Measurements from ENCODE around the gene GGACT. TPM values are rescaled to one million over a fixed set of nuclear protein-coding genes. Genes with fewer than 3 reads are reported as not detected.
"Not testable (repeated sequence)": the region's sequence is repeated elsewhere in the genome, so short reads cannot be mapped to it uniquely, and the experiment has no call there.

GGACT gene
- total RNA-seq = 3.6 TPM

DNA sequence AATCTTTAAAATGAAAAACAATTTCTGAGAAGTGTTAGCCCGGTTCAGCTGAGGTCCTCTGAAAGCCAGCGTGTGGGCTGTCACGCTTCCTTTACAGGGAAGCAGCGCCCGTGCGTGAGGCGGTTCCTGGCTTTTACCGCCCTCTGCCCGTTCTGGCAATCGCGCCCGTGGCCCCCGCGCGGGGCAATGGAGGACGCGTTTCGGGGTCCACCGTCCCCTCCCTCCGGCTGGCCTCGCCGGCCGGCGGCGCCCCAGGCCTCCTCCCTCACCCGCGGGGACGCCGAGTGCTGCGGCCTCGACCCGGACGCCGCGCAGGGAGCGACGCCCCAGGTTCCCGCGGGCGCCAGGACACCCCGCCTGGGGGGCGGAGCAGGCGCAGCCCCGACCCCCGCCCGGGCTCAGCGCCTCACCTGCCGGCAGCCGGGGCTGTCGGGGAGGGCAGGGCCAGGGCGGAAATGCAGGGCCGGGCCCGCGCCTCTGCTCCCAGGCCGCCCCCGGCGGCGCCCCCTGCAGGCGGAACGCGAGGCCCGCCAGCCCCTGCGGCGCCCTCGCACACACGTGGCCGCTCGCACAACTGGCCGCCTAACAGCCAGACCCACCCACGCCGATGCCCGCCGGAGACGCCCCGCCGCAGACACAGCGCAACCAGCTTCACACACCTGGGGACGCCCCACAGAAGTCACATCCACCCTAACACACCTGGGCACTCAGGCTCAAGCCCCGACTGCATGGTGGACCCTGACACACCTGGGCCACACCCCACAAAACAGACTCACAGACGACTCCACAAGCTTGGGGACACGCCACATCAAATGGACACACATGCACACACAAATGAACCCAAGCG lies at the start of gene GGACT:
Gene GGACT (minus strand): TSS at position 459 of the 847 bp plus-strand sequence. CDS start 56,198 bp downstream, outside the sequence.
- ATAC-seq = peak; percentile 91

DNA sequence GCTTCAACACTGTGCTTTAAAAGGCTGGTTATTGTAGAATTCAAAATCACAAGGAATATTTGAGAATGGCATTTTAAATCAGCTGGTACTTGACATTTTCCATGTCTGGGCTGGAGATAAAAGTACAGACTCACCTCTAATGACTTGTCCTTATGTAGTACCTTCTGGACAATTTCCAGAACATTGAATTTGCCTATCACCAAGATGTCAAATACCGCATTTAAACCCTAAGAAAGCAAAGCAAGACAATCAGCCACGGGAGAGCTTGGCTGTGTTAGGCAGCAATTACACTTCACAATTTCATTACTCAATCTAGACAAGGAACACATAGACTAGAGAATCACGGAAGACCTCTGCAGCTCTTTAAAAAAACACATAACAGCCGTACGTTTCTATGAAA lies 49.2 kb upstream of the GGACT start:
- no peak for ATAC-seq

- no peak for ATAC-seq
Observed at GRCh38 chr13:100637380-100637779, 48.8 kb upstream of the GGACT start.

GRCh38 chr13:100636441-100636840 lies 47.9 kb upstream of the GGACT start:
- no peak for ATAC-seq

DNA sequence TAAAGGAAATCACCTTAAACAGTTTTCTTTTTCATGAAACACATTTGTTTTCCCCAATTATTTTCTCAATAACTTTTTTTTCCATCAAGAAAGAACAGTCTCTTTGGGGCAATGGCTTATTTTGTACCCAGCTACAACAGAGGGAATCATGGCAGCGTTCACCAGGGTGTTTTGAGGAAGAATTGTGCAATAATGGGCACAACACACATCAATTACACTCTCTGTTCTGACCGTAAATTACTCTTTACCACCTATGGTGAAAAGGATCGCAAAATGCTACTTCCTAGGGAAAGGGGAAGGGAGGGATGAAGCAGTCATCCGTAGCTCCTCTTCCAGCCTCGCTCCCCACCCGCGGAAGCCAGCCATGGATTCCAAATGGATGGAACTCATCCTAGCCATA lies 47.4 kb upstream of the GGACT start:
- ATAC-seq = no peak

DNA sequence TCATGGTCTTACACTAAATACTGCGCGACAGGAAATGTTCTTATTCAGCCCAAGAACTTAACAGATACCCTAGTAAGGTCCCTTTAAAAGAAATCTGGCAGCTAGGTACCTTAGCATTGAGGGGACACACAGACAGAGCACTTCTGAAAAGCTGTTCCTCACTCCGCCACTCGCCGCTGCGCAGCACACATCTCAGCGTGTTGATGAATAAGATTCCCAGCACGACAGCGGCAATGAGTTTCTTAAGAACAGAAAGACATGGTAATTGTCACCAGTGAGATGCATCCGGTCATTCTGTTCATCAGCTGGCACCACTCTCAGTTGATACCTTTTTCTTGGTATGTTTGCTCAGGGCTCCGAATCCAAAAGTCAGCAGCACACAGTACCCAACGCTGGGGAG lies 46.1 kb upstream of the GGACT start:
- no peak for ATAC-seq

DNA sequence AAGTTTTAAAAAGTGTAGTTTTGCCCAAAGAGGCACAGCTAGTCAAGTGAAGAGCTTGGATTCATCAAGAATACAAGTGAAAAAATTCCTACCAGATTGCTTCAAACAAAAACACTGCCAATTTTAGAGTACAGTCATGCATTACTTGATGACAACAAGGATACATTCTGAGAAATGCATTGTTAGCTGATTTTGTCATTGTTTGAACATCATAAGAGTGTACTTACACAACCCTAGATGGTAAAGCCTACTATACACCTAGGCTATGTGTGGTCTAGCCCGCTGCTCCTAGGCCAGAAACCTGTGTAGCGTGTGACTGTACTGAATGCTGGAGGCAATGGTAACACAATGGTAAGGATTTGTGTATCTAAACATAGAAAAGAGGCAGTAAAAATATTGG lies 44.9 kb upstream of the GGACT start:
- peak; percentile 100 for ATAC-seq

DNA sequence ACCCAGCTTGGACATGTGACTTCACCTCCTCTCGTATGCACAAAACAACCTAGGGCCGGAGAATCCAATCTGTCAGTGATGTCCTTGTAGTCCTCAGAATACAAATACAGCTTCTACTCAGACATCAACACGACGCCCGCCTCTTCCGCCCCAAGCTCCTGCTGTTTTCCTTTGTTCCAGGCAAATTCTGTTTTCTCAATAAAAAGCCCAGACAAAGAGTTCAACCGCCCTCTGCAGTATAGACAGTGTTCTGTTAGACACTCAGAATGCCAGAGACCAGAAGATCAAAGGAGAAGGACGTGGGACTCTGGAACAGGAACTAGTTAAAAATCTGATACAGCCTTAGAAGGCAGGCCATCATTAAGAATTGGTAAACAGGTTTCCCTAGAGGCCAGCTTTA lies 42.0 kb upstream of the GGACT start:
- ATAC-seq = no peak

DNA sequence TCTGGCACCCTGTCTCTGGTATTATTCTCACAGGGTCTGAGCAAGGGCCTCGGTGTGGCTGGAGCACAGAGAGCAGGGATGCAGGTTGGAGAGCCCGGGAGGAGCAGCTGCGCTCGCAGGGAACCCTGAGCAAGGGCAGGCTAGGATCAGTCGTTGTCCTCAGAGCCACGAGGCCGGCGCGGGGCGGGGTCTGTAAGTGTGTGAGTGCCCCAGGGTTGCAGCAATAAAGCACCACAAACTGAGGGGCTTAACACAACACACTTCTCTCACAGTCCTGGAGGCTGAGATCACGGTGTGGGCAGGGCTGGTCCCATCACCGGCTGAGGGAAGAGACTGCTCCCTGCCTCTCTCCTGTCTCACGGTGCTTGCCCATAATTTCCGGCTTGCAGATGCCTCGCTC lies 38.5 kb upstream of the GGACT start:
- no peak for ATAC-seq

DNA sequence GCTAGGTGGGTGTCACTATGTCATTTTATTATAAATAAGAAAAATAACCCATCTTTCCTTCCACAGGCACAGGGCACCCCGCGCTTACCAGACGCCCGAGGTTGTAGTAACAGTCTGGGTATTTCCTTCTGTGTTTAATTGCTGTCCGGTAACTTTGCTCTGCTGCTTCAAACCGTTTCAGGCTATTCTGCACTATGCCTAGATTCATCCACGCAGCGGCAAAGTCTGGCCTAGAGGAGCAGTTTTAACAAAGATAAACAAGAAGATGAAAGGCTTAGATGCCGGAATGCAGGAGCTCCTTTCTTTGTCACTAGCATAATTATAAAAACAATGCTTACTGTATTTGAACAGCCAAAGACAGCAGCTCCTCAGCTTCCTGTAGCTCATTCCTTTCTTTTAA lies 36.9 kb upstream of the GGACT start:
- ATAC-seq = no peak

DNA sequence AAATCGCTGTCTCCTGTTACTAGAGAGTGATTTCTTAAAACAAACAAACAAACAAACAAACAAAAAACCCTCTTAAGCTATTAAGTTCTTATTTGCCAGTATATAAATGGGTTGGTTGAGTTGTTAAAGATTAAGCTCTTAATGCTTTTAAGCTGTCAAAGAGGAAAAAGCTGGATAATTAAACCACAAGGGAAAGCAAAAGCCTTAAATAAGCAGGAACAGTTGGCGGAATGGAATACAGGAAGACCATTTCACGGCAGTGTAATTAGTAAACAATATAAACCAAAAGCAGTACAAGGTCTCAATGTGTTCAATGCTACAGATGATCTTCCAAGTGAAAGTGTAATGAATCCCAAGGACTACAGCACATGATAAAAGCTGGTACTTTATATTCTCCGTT lies 32.2 kb upstream of the GGACT start:
- ATAC-seq = no peak

DNA sequence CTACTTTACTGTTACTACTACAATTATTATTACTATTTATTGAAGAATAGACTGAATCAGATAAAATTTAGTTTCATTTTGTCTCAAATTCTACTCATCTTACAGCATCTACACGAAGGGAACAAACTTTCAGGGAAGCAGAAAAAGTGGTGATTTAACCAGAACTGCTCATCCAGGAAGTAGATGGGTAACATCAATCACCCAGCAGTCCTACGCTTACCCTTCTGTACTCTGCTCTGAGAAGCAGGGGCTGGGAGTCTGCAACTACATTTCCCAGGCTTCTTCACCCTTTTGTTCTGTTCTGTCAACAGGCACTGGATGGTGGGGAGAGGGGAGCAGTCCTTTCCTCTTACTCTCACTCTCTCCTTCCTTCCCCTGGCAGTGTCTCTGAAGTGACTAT lies 31.4 kb upstream of the GGACT start:
- no peak for ATAC-seq

- not testable (repeated sequence) for ATAC-seq
Observed at GRCh38 chr13:100618897-100619296, 30.3 kb upstream of the GGACT start.

- no peak for ATAC-seq
Observed at GRCh38 chr13:100613031-100613430, 24.4 kb upstream of the GGACT start.

DNA sequence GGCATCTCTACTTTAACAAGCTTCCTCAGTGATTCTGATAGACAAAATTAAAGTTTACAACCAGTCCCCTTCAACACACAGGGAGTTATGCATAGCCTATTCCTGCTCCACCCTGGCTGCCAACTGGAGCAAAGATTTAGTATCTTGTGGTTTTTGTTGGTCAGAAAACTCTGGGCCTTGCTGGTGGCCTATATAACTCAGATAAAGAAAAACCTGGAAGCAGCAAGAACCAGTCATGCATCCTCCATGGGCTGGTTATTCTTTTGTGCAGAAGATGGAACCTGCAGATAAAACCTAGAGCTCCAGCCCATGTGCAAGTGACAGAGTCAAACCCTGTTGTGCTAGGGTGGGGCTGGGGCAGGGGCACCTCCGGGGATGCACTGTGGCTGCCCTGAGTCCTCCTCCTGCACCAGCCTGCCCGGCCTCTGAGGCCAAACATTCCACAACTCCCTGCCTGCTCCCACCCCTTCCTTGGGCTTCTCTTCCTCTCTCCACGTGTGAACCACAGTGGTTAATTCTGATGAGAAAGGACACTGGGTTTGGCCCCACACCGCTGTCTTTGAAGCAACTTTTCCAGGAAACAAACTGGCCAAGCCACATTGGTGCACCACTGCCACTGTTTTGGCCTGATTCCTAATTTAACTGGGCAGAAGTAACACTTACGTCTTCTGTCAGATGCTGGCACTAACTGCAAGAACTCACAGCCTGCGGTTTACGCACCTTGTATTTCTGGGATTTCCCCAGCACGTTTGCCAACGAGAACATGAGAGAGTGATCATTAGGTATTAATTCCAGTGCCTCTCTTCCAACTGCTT lies 23.3 kb upstream of the GGACT start:
- ATAC-seq = peak; percentile 65

- no peak for ATAC-seq
Observed at GRCh38 chr13:100610391-100611347, 22.1 kb upstream of the GGACT start.

- ATAC-seq = no peak
Observed at GRCh38 chr13:100608906-100609305, 20.3 kb upstream of the GGACT start.

DNA sequence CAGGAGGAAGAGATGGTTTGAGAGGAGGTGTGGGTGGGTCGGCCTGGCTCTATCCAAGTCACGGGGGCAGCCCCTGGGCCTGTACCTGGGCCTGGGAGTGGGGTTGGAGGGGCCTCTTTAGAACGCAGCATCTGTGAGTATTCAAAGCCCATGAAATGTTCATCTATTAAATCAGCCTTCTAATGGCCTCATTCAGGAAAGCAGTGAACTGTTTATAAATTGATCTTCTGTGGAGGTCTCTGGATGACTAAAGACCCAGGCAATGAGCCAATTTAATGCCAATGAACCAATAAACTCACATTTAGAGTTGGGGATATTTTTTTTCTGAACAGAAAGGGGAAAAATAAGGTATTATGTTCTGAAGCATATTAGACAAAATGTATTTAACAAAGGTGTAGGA lies 19.9 kb upstream of the GGACT start:
- no peak for ATAC-seq

GRCh38 chr13:100604918-100605710 lies 16.5 kb upstream of the GGACT start:
- ATAC-seq = no peak

DNA sequence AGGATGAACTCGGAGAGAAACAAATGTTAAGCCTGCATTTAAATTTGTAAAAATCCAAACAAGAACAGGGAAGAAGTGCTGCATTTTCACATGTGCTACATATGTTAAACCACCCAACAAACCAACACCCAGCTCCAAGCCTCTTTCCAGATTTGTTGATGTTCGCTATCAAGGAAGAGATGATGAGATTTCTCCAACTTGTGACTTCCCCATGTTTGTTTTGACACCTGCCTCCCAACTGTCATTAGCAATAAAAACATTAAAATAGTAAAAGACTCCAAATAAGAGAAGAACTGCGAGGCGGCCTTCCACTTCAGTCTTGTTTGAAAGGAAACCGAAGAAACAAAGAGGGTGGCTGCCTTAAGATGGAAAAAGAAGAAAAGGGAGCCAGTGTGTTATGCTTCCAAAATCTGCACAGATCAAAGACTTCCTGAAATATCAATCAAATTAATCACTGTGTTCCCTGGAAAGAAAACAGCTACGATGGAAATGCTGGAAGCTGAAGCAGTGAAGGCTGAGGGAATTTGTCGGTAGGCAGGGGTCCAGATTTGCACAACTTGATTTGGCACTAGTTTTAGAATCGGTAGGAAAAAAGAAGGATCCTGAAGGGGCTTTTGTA lies 14.0 kb upstream of the GGACT start:
- ATAC-seq = no peak

DNA sequence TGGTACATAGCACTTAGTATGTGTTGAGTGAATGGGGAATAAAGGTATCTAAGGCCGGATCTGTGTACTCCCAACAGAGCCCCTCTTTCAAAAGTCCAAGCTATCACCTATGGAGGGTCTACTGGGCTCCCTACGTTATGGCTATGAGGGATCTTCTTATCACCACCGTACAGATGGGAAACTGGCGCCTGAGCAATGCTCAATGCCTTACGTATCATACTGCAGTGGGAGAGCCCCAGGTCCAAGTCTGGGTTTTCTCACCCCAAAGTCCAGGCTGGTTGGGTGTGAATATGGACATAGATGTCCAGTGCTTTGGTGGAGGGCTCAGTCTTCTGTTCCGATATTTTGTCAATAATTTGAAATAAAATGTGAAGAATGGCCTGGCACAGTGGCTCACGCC lies 13.1 kb upstream of the GGACT start:
- ATAC-seq = no peak
